NCI-H526 treated with DMSO at 0.1 percent for 48 hours (cell line): ENCODE measurements around the gene PDIA2.
"Not testable (repeated sequence)": the region's sequence is repeated elsewhere in the genome, so short reads cannot be mapped to it uniquely, and the experiment has no call there.

ENCODE experiments used
- DNase-seq: peaks from one replicate; lab custom pipeline; 2025; lab: John Stamatoyannopoulos, UW

PDIA2 gene

GRCh38 chr16:264440-264951, 18.5 kb upstream of the PDIA2 start:
- no peak for DNase-seq

- DNase-seq: no peak
Measured at GRCh38 chr16:265002-265529, 17.9 kb upstream of the PDIA2 start.

- no peak for DNase-seq
Measured at GRCh38 chr16:265711-266110, 17.3 kb upstream of the PDIA2 start.

GRCh38 chr16:266258-267164, 16.5 kb upstream of the PDIA2 start:
- no peak for DNase-seq

GRCh38 chr16:267562-267961, 15.4 kb upstream of the PDIA2 start:
- not testable (repeated sequence) for DNase-seq

GRCh38 chr16:268141-269053, 14.6 kb upstream of the PDIA2 start:
- no peak for DNase-seq

GRCh38 chr16:269061-269796, 13.7 kb upstream of the PDIA2 start:
- no peak for DNase-seq

- DNase-seq: no peak
Measured at GRCh38 chr16:270381-271255, 12.3 kb upstream of the PDIA2 start.

- no peak for DNase-seq
Measured at GRCh38 chr16:272633-273546, 10.1 kb upstream of the PDIA2 start.

- DNase-seq: no peak
Measured at GRCh38 chr16:273547-274421, 9.2 kb upstream of the PDIA2 start.

GRCh38 chr16:275041-275641, 7.8 kb upstream of the PDIA2 start:
- peak; percentile 5 for DNase-seq

- DNase-seq: no peak
Measured at GRCh38 chr16:275786-276232, 7.2 kb upstream of the PDIA2 start, which contains the start of gene RGS11. TSS of gene RGS11 (minus strand) at chr16:275944. CDS start at chr16:275911, 33 bp downstream.

- DNase-seq: no peak
Measured at GRCh38 chr16:276426-277077, 6.4 kb upstream of the PDIA2 start.

GRCh38 chr16:278863-279366, 4.0 kb upstream of the PDIA2 start:
- peak; percentile 45 for DNase-seq

GRCh38 chr16:279531-279930, 3.4 kb upstream of the PDIA2 start:
- DNase-seq: no peak

- no peak for DNase-seq
Measured at GRCh38 chr16:280005-280460, 2.9 kb upstream of the PDIA2 start.

GRCh38 chr16:280552-280951, 2.4 kb upstream of the PDIA2 start, which contains the start of gene ARHGDIG:
TSS of gene ARHGDIG (plus strand) at chr16:280591. CDS start at chr16:280681, 90 bp downstream.
- no peak for DNase-seq
